ENCODE measurements around the gene SH3BP2. TPM values are rescaled to one million over a fixed set of nuclear protein-coding genes. Genes with fewer than 3 reads are reported as not detected.

SH3BP2 gene
- total RNA-seq, 1 experiment from 2014 or later: 52.8 TPM

GRCh38 chr4:2746891-2747695 is 45.8 kb upstream of the SH3BP2 start:
- Histone ChIP-seq H3K4me1 (ENCODE audit: control insufficient read depth in 1 of 2, insufficient read depth in 2 of 2, low read length in 2 of 2) (no peaks in the 10 kb centered on the region), H2AFZ (ENCODE audit: low read depth, low read length, poor library complexity, severe bottlenecking) (no peak overlapping the region), H4K20me1 (ENCODE audit: insufficient read depth) (no peaks in the 10 kb centered on the region), H3K79me2 (ENCODE audit: insufficient read depth, low read length) (peaks cover 26% of the 10 kb centered on the region; the same call in 1 of the 2 replicates), H3K27me3 (ENCODE audit: insufficient read depth, low read length) (no peaks in the 10 kb centered on the region), H3K4me3 (replicated peaks in 1 of 2; ENCODE audit: low read depth in 1 of 2, low read length in 2 of 2) (no peak overlapping the region), H3K4me2 (ENCODE audit: low read length) (no peak overlapping the region), H3K9me2 (ENCODE audit: insufficient read depth) (no peaks in the 10 kb centered on the region), H3K27ac (ENCODE audit: low read depth, low read length) (no peak overlapping the region), H3K36me3 (ENCODE audit: control insufficient read depth in 1 of 2, insufficient read depth in 2 of 2, low read length in 2 of 2) (peaks cover 26 to 35% of the 10 kb centered on the region in 2 experiments), H3K9me3 (ENCODE audit: control insufficient read depth in 1 of 2, insufficient read depth in 1 of 2, low read depth in 1 of 2, low read length in 2 of 2) (no peaks in the 10 kb centered on the region), H3K9ac (ENCODE audit: low read length) (no peak overlapping the region)
- no peak for ATAC-seq
- intact Hi-C loops (cut with micrococcal nuclease): no loop called here
- ChIA-PET RAD21 (ENCODE audit: low non-redundant PET in 1 of 2, low total read pairs in 2 of 2, uncharacterized antibody in 2 of 2, unreplicated experiment in 2 of 2) (no interaction called here), CTCF (no interaction called here), POLR2A (no interaction called here)
- no peak for TF ChIP-seq EGR1 (IDR thresholded peaks at IDR 0.05; ENCODE audit: low read depth)
- BruUV-seq (replicated peaks): no TSS peak
- no peak for DNase-seq (ENCODE audit: low read depth, low spot score)

GRCh38 chr4:2750719-2751605 is 41.9 kb upstream of the SH3BP2 start:
- Histone ChIP-seq H3K36me3 (ENCODE audit: control insufficient read depth in 1 of 2, insufficient read depth in 2 of 2, low read length in 2 of 2) (peaks cover 12 to 18% of the 10 kb centered on the region in 2 experiments), H3K9me2 (ENCODE audit: insufficient read depth) (no peaks in the 10 kb centered on the region), H2AFZ (ENCODE audit: low read depth, low read length, poor library complexity, severe bottlenecking) (no peak overlapping the region), H3K4me2 (ENCODE audit: low read length) (no peak overlapping the region), H3K27me3 (ENCODE audit: insufficient read depth, low read length) (no peaks in the 10 kb centered on the region), H3K4me1 (ENCODE audit: control insufficient read depth in 1 of 2, insufficient read depth in 2 of 2, low read length in 2 of 2) (peaks cover 5 to 9% of the 10 kb centered on the region in 2 experiments; a peak in 2 of 4 replicates), H3K4me3 (replicated peaks in 1 of 2; ENCODE audit: low read depth in 1 of 2, low read length in 2 of 2) (no peak overlapping the region), H3K9me3 (ENCODE audit: control insufficient read depth in 1 of 2, insufficient read depth in 1 of 2, low read depth in 1 of 2, low read length in 2 of 2) (no peaks in the 10 kb centered on the region), H4K20me1 (ENCODE audit: insufficient read depth) (no peaks in the 10 kb centered on the region), H3K9ac (ENCODE audit: low read length) (no peak overlapping the region), H3K79me2 (ENCODE audit: insufficient read depth, low read length) (peaks cover 61% of the 10 kb centered on the region), H3K27ac (ENCODE audit: low read depth, low read length) (no peak overlapping the region)
- RAD21 ChIA-PET (ENCODE audit: low non-redundant PET in 1 of 2, low total read pairs in 2 of 2, uncharacterized antibody in 2 of 2, unreplicated experiment in 2 of 2): no interaction called here
- ATAC-seq: no peak
- intact Hi-C loops (cut with micrococcal nuclease): no loop called here
- BruUV-seq (replicated peaks): no TSS peak
- no peak for DNase-seq (ENCODE audit: low read depth, low spot score)
- CTCF ChIA-PET: no interaction called here
- POLR2A ChIA-PET: no interaction called here
- no peak for TF ChIP-seq POLR2A (IDR thresholded peaks at IDR 0.05; ENCODE audit: borderline replicate concordance, extremely low read depth, insufficient read depth, insufficient read length)
- no peak for TF ChIP-seq SIN3A (IDR thresholded peaks at IDR 0.05; ENCODE audit: low read depth)
- no peak for TF ChIP-seq JUND (IDR thresholded peaks at IDR 0.05)
- TF ChIP-seq ELF1 (IDR thresholded peaks at IDR 0.05; ENCODE audit: borderline replicate concordance, low read depth): no peak
- TF ChIP-seq MAX (IDR thresholded peaks at IDR 0.05): no peak
- TF ChIP-seq POLR2AphosphoS5 (IDR thresholded peaks at IDR 0.05; ENCODE audit: low read depth, low read length): no peak
- no peak for TF ChIP-seq CBX3 (IDR thresholded peaks at IDR 0.05; ENCODE audit: low read depth)
- TF ChIP-seq ZBTB33 (IDR thresholded peaks at IDR 0.05; ENCODE audit: extremely low read depth, insufficient replicate concordance, low read length): no peak
- no peak for TF ChIP-seq EGR1 (IDR thresholded peaks at IDR 0.05; ENCODE audit: low read depth)
- TF ChIP-seq CEBPB (IDR thresholded peaks at IDR 0.05; ENCODE audit: low read depth): no peak
- TF ChIP-seq ZFX (IDR thresholded peaks at IDR 0.05): no peak
- no peak for TF ChIP-seq ATF3 (IDR thresholded peaks at IDR 0.05)
- no peak for TF ChIP-seq SP1 (IDR thresholded peaks at IDR 0.05; ENCODE audit: low read depth)
- TF ChIP-seq RAD21 (IDR thresholded peaks at IDR 0.05; ENCODE audit: low read depth): no peak
